Kidney (tissue), 14 donors: ENCODE data around the gene THBD. TPM values are rescaled to one million over a fixed set of nuclear protein-coding genes. Genes with fewer than 3 reads are reported as not detected.

ENCODE experiments used
- DNase-seq, 5 donors: peaks; one replicate each; pipeline ENCODE4 v3.0.0-alpha.2; 2013 to 2020
- FAIRE-seq: peaks from 2 replicates; lab custom pipeline; 2012; peaks lifted over from hg19 to GRCh38; lab: Jason Lieb, UNC
- H3K27ac ChIP-seq, 2 donors: one replicate each; pipeline ENCODE4 v1.7.0; 2013; ENCODE audit warnings: low read depth in 2 of 2, low read length in 2 of 2, inconsistent platforms in 1 of 2
- H3K27me3 ChIP-seq: one replicate; pipeline ENCODE4 v1.7.1; 2013; ENCODE audit warnings: low read length, inconsistent platforms; ENCODE audit not compliant: control insufficient read depth, insufficient read depth
- H3K36me3 ChIP-seq, 3 donors: one replicate each; pipeline versions ENCODE4 v1.7.0 to v1.7.1; 2013; ENCODE audit warnings: low read length in 3 of 3, control low read depth in 1 of 3, inconsistent platforms in 1 of 3; ENCODE audit not compliant: insufficient read depth in 3 of 3, control insufficient read depth in 2 of 3
- H3K4me1 ChIP-seq, 3 donors: one replicate each; pipeline versions ENCODE4 v1.7.0 to v1.7.1; 2013; ENCODE audit warnings: low read length in 3 of 3, inconsistent platforms in 1 of 3, low read depth in 1 of 3; ENCODE audit not compliant: control insufficient read depth in 2 of 3, insufficient read depth in 2 of 3
- H3K4me3 ChIP-seq, 3 donors: one replicate each; pipeline versions ENCODE4 v1.7.0 to v1.8.1; 2013; ENCODE audit warnings: low read length in 3 of 3, control low read depth in 1 of 3, inconsistent platforms in 1 of 3
- H3K9ac ChIP-seq, 3 donors: one replicate each; pipeline versions ENCODE4 v1.7.0 to v1.7.1; 2013; ENCODE audit warnings: low read length in 3 of 3, control low read depth in 1 of 3, inconsistent platforms in 1 of 3
- H3K9me3 ChIP-seq, 3 donors: one replicate each; pipeline versions ENCODE4 v1.7.0 to v1.7.1; 2013; ENCODE audit warnings: low read length in 3 of 3, control low read depth in 1 of 3, inconsistent platforms in 1 of 3; ENCODE audit not compliant: control insufficient read depth in 2 of 3, insufficient read depth in 1 of 3
- intact Hi-C: fragments of 100-400 bp; cut with DNase I; formaldehyde crosslinking; loops from one replicate; pipeline ENCODE4 v1.11.1; 2022
- polyA plus RNA-seq: library from polyadenylated mRNA; stranded (reverse); fragments of 350-450 nt; fragmentation: Illumina TruSeq; extraction: RNeasy Lipid Tissue Mini Kit (QIAGEN cat#74804); gene quantifications from one replicate; pipeline ENCODE4 v1.2.3, GENCODE V29; 2014; ENCODE audit warnings: low read depth, low replicate concordance; ENCODE audit not compliant: insufficient read depth
- total RNA-seq: library from RNA; stranded (reverse); fragmentation: NEBNext Ultra II Directional; extraction: Animal tissue kit (Norgen Biotek cat#: 25700); gene quantifications from one replicate; pipeline ENCODE4 v1.2.1, GENCODE V29; 2021
- TF ChIP-seq, protein P1 (sequence below): IDR thresholded peaks from 3 replicates; pipeline ENCODE4 v1.5.1; 2012; ENCODE audit warnings: mild to moderate bottlenecking, moderate library complexity, borderline replicate concordance; ENCODE audit not compliant: insufficient read depth; ENCODE audit errors: extremely low read depth
- donor health status: control.
- donor health status: control.
- donor health status: control.
- donor health status: control.
- donor health status: control.
- donor health status: DM: yes; HTN: yes; CAD: no.
- donor health status: Normal renal cell carcinoma (clear cell type).

THBD gene
- total and polyA plus RNA-seq, 2 donors from 2014 or later: 9.7 to 48.1 TPM

DNA sequence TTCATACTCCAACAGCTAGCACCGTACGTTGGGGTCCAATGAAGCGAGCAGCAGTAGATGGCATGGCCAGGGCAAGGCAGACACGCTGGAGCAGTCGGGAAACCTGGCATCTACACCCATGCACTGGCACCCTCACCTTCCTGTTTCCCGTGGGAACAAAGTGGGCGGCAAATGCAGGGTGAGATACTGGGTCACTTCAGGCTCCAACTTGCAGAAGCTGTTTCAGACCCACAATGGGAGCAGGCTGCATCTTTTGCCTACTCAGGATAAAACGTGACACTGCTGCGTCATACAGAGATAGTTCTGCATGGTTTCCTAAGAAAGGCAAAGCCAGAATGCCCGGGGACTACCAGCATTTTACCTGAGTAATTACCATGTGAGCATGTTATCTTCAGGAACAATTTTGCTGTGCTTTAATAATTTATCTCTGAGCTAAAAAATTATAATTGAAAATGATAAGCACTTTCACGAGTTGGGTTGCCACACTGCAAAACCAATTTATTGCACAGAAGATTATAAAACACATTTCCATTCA, 47.6 kb upstream of the THBD start:
- FAIRE-seq (no peak), DNase-seq (peak in 1 of 5 donors; percentile 36)
- no peak overlapping the region for H3K4me3 ChIP-seq
- H3K9ac ChIP-seq: no peak overlapping the region
- H3K27ac ChIP-seq: no peak overlapping the region
- no peaks in the 10 kb centered on the region for H3K9me3 ChIP-seq
- H3K4me1 ChIP-seq: no peaks in the 10 kb centered on the region
- H3K36me3 ChIP-seq: no peaks in the 10 kb centered on the region
- H3K27me3 ChIP-seq: no peaks in the 10 kb centered on the region
- TF ChIP-seq, protein P1, sequence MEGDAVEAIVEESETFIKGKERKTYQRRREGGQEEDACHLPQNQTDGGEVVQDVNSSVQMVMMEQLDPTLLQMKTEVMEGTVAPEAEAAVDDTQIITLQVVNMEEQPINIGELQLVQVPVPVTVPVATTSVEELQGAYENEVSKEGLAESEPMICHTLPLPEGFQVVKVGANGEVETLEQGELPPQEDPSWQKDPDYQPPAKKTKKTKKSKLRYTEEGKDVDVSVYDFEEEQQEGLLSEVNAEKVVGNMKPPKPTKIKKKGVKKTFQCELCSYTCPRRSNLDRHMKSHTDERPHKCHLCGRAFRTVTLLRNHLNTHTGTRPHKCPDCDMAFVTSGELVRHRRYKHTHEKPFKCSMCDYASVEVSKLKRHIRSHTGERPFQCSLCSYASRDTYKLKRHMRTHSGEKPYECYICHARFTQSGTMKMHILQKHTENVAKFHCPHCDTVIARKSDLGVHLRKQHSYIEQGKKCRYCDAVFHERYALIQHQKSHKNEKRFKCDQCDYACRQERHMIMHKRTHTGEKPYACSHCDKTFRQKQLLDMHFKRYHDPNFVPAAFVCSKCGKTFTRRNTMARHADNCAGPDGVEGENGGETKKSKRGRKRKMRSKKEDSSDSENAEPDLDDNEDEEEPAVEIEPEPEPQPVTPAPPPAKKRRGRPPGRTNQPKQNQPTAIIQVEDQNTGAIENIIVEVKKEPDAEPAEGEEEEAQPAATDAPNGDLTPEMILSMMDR: no peak
- intact Hi-C loops: no loop called here

DNA sequence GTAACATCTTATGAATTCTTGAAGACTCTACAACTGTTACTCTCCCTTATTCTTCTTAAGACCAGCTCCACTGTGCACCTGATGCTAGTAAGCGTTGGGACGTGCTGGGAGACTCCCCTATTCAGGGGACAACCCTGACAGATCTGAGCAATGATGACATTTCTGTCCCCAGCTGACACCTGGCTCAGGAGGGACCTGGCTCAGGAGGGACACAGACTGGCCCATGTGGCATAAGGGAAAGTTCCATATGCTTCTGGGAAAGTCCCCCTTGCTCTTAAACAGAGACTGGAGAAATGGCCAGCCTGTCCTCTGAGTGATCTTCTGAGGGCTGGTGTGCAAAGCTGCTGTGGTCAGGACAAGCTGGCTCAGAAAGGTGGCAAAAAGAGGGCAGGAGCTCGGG, 46.6 kb upstream of the THBD start:
- H3K27ac ChIP-seq: no peak overlapping the region
- no peaks in the 10 kb centered on the region for H3K9me3 ChIP-seq
- no peak overlapping the region for H3K9ac ChIP-seq
- TF ChIP-seq, protein P1: no peak
- H3K4me1 ChIP-seq: peaks cover 0 to 6% (median 0%) of the 10 kb centered on the region in 3 donors
- no peaks in the 10 kb centered on the region for H3K36me3 ChIP-seq
- H3K4me3 ChIP-seq: no peak overlapping the region
- DNase-seq (no peak), FAIRE-seq (no peak)
- H3K27me3 ChIP-seq: no peaks in the 10 kb centered on the region
- intact Hi-C loops: no loop called here

DNA sequence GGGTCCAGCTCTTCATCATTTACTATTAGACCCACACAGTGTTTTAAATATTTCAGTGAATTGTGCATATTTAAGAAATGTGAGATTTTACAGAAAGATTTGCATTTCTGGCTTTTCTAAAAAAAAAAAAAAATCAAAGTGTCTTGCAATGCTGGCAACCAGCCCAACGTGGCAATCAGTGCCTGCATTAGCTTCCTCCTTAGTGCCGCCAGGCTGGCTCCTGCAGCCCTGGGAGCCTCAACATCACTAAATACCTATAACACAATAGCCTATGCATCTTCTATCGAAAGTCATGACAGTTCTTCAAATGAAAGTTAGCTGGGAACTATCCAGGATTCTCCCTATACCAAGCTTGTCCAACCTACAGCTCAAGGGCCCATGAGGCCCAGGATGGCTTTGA, 46.0 kb upstream of the THBD start:
- TF ChIP-seq, protein P1: no peak
- H3K36me3 ChIP-seq: no peaks in the 10 kb centered on the region
- peak in 1 of 5 donors; percentile 41 for DNase-seq
- no peak for FAIRE-seq
- intact Hi-C loops: no loop called here
- no peak overlapping the region for H3K27ac ChIP-seq
- H3K9me3 ChIP-seq: no peaks in the 10 kb centered on the region
- H3K4me3 ChIP-seq: no peak overlapping the region
- peaks cover 0 to 6% (median 0%) of the 10 kb centered on the region in 3 donors for H3K4me1 ChIP-seq
- no peak overlapping the region for H3K9ac ChIP-seq
- no peaks in the 10 kb centered on the region for H3K27me3 ChIP-seq

DNA sequence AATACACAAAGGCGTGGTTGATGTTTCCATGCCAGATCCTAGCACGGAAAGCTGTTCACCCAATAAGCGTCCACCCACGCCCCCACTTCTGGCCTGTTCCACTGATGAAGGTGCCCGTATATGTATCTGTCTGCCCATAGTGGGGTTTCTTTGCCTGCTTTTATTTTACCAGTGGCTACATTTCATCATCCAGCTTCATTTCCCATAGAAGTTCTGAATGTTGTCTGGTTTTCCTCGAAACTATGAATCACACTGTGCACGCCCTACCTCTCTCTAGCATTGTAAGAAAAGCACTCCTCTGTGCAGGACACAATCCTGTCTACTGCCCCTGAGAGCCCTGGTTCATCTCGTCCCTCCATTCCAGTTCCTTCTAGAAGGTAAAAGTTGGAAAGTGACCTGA, 45.5 kb upstream of the THBD start:
- H3K4me1 ChIP-seq: peaks cover 0 to 6% (median 0%) of the 10 kb centered on the region in 3 donors
- H3K36me3 ChIP-seq: no peaks in the 10 kb centered on the region
- H3K4me3 ChIP-seq: no peak overlapping the region
- no peak for FAIRE-seq
- intact Hi-C loops: no loop called here
- H3K9ac ChIP-seq: no peak overlapping the region
- no peaks in the 10 kb centered on the region for H3K27me3 ChIP-seq
- DNase-seq: no peak
- no peaks in the 10 kb centered on the region for H3K9me3 ChIP-seq
- no peak overlapping the region for H3K27ac ChIP-seq
- TF ChIP-seq, protein P1: no peak
